HepG2 (cell line): Measurements from ENCODE around the gene ZC3H18. TPM values are rescaled to one million over a fixed set of nuclear protein-coding genes. Genes with fewer than 3 reads are reported as not detected.

ENCODE experiments used
- CBX1 ChIP-seq: IDR thresholded peaks from one replicate; pipeline ENCODE4 v1.6.1; 2016; ENCODE audit warnings: antibody characterized with exemption, low read depth
- CBX2 ChIP-seq, 2 experiments: fragments of 200-600 bp in 1 of 2; sonication (generic); formaldehyde crosslinking in 1 of 2; IDR thresholded peaks; 2 replicates each; pipeline versions ENCODE4 v1.7.0 to v1.8.1; 2018 to 2022; ENCODE audit warnings: low read depth in 2 of 2, low read length in 1 of 2, mild to moderate bottlenecking in 1 of 2, missing genetic modification reagents in 1 of 2
- HOXA5 ChIP-seq: sonication (generic); formaldehyde crosslinking; IDR thresholded peaks from 2 replicates; pipeline ENCODE4 v1.4.0; 2020; ENCODE audit warnings: missing genetic modification reagents
- ISX ChIP-seq: sonication (generic); formaldehyde crosslinking; conservative IDR thresholded peaks from 2 replicates; pipeline ENCODE4 v1.5.0; 2020; ENCODE audit warnings: missing genetic modification reagents
- KDM5A ChIP-seq: fragments of 200-600 bp; sonication (generic); IDR thresholded peaks from 2 replicates; pipeline ENCODE4 v1.7.0; 2018; ENCODE audit warnings: antibody characterized with exemption, mild to moderate bottlenecking, low read length, borderline replicate concordance
- MXI1 ChIP-seq: IDR thresholded peaks from 3 replicates; pipeline ENCODE4 v1.6.1; 2012; ENCODE audit warnings: low read depth, low read length, inconsistent platforms, borderline replicate concordance
- NFAT5 ChIP-seq: sonication (generic); formaldehyde crosslinking; IDR thresholded peaks from 2 replicates; pipeline ENCODE4 v1.4.0; 2020; ENCODE audit warnings: missing genetic modification reagents
- NRL ChIP-seq: sonication (generic); formaldehyde crosslinking; IDR thresholded peaks from 2 replicates; pipeline ENCODE4 v1.5.0; 2020; ENCODE audit warnings: missing genetic modification reagents, mild to moderate bottlenecking, moderate library complexity, borderline replicate concordance
- PRDM10 ChIP-seq: sonication (generic); formaldehyde crosslinking; IDR thresholded peaks from 2 replicates; pipeline ENCODE4 v1.4.0; 2020; ENCODE audit warnings: low read depth, missing genetic modification reagents
- SAP130 ChIP-seq: IDR thresholded peaks from 2 replicates; pipeline ENCODE4 v1.6.1; 2016; ENCODE audit warnings: low read depth
- SATB2 ChIP-seq: sonication (generic); formaldehyde crosslinking; IDR thresholded peaks from 2 replicates; pipeline ENCODE4 v1.5.0; 2020; ENCODE audit warnings: missing genetic modification reagents
- TAF15 ChIP-seq: fragments of 200-400 bp; formaldehyde crosslinking; IDR thresholded peaks from one replicate; pipeline ENCODE4 v1.6.1; 2018; ENCODE audit warnings: mild to moderate bottlenecking, low read depth, low read length; ENCODE audit not compliant: poor library complexity, severe bottlenecking
- TBP ChIP-seq: sonication (generic); formaldehyde crosslinking; IDR thresholded peaks from 2 replicates; pipeline ENCODE4 v1.5.0; 2020; ENCODE audit warnings: missing genetic modification reagents
- THAP11 ChIP-seq: IDR thresholded peaks from 2 replicates; pipeline ENCODE4 v1.6.1; 2016; ENCODE audit warnings: missing biosample characterization, missing genetic modification reagents
- XBP1 ChIP-seq: sonication (generic); formaldehyde crosslinking; IDR thresholded peaks from 2 replicates; pipeline ENCODE4 v1.5.0; 2020; ENCODE audit warnings: missing genetic modification reagents
- ZNF446 ChIP-seq: sonication (generic); formaldehyde crosslinking; IDR thresholded peaks from 2 replicates; pipeline ENCODE4 v1.5.0; 2020; ENCODE audit warnings: mild to moderate bottlenecking, missing genetic modification reagents
- ZNF746 ChIP-seq: sonication (generic); formaldehyde crosslinking; IDR thresholded peaks from 2 replicates; pipeline ENCODE4 v1.8.0; 2022; ENCODE audit warnings: mild to moderate bottlenecking, missing genetic modification reagents
- ZNF761 ChIP-seq: sonication (generic); formaldehyde crosslinking; conservative IDR thresholded peaks from 2 replicates; pipeline ENCODE4 v1.4.0; 2020; ENCODE audit warnings: mild to moderate bottlenecking, missing genetic modification reagents
- ZNF816 ChIP-seq: sonication (generic); formaldehyde crosslinking; IDR thresholded peaks from 2 replicates; pipeline ENCODE4 v1.8.0; 2022; ENCODE audit warnings: missing genetic modification reagents, mild to moderate bottlenecking, borderline replicate concordance
- ZNF891 ChIP-seq: sonication (generic); formaldehyde crosslinking; IDR thresholded peaks from 2 replicates; pipeline ENCODE4 v1.5.0; 2020; ENCODE audit warnings: mild to moderate bottlenecking, missing genetic modification reagents
- ZSCAN31 ChIP-seq: sonication (generic); formaldehyde crosslinking; IDR thresholded peaks from 2 replicates; pipeline ENCODE4 v1.5.0; 2020; ENCODE audit warnings: low read depth, mild to moderate bottlenecking, missing genetic modification reagents
- polyA plus RNA-seq, 8 experiments: library from polyadenylated mRNA; depleted of rRNA in 3 of 8; stranded (reverse) in 7 of 8; unstranded in 1 of 8; fragments of >200 nt; fragmentation: Illumina TruSeq in 4 of 8; extraction: Trizol in 4 of 8; gene quantifications; 2 replicates each; pipeline versions ENCODE4 v1.2.1 to v1.2.3, GENCODE V29; 2011 to 2016; ENCODE audit warnings: low read depth in 4 of 8, missing spikeins in 1 of 8, mixed read lengths in 1 of 8; ENCODE audit not compliant: insufficient read depth in 1 of 8
- total RNA-seq, 5 experiments: library from RNA; depleted of rRNA; stranded (reverse); fragments of >200 nt; fragmentation: Illumina TruSeq; extraction: Trizol; gene quantifications; 2 replicates each; pipeline ENCODE4 v1.2.3, GENCODE V29; 2016; ENCODE audit warnings: low read depth in 1 of 5
- TF ChIP-seq, protein P1 (sequence below): sonication (generic); formaldehyde crosslinking; IDR thresholded peaks from 2 replicates; pipeline ENCODE4 v1.4.0; 2020; ENCODE audit warnings: mild to moderate bottlenecking, missing genetic modification reagents

The ZC3H18 gene
- total and polyA plus RNA-seq, 2 of the 13 experiments (the other 11 are each of a cell fraction or from before 2014, with no cell fraction given) = 11.2 to 27.4 TPM

GRCh38 chr16:88570691-88571092 lies 489 bp downstream of the ZC3H18 start (continued):
- TF ChIP-seq CBX1 (no peak), ZNF816 (CRISPR knock-in tag) (0 out of 2 replicates have a peak, but pooled peaks have one; percentile 11), HOXA5 (CRISPR knock-in tag) (peak; percentile 17; the same call in 1 of the 2 replicates), SAP130 (CRISPR knock-in tag) (peak; percentile 44; the same call in 1 of the 2 replicates), TBP (CRISPR knock-in tag) (no peak), ZNF746 (CRISPR knock-in tag) (no peak), CBX2 (IDR thresholded peaks at IDR 0.05; ENCODE audit: low read depth, low read length) (no peak), CBX2 (CRISPR knock-in tag; IDR thresholded peaks at IDR 0.05; ENCODE audit: low read depth) (no peak), ZNF446 (0 out of 2 replicates have a peak, but pooled peaks have one; percentile 2), TAF15 (no peak), XBP1 (CRISPR knock-in tag) (no peak), ISX (0 out of 2 replicates have a peak, but pooled peaks have one; percentile 33), KDM5A (peak; percentile 96), ZSCAN31 (CRISPR knock-in tag) (no peak), NFAT5 (CRISPR knock-in tag) (0 out of 2 replicates have a peak, but pooled peaks have one; percentile 8), ZNF761 (CRISPR knock-in tag) (no peak), SATB2 (CRISPR knock-in tag) (no peak), PRDM10 (CRISPR knock-in tag) (no peak), THAP11 (CRISPR knock-in tag) (no peak), NRL (CRISPR knock-in tag) (no peak; the same call in 1 of the 2 replicates), ZNF891 (CRISPR knock-in tag) (no peak), MXI1 (peak; percentile 66; the same call in 1 of the 3 replicates)
- TF ChIP-seq, protein P1, sequence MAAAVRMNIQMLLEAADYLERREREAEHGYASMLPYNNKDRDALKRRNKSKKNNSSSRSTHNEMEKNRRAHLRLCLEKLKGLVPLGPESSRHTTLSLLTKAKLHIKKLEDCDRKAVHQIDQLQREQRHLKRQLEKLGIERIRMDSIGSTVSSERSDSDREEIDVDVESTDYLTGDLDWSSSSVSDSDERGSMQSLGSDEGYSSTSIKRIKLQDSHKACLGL (CRISPR knock-in tag) = peak; percentile 22; the same call in 1 of the 2 replicates
